HEK293 (cell line): ENCODE measurements around the gene PLCB3.

Experiments used
- CTCF ChIA-PET: fragments of 350-600 bp; formaldehyde crosslinking; extraction: SDS; loops from one replicate; lab custom pipeline; 2021; ENCODE audit warnings: antibody characterized with exemption; lab: Yijun Ruan, JAX
- POLR2A ChIA-PET: fragments of 300-600 bp; formaldehyde crosslinking; extraction: SDS; loops from one replicate; lab custom pipeline; 2020; ENCODE audit warnings: antibody characterized with exemption, inconsistent platforms; lab: Yijun Ruan, JAX
- H3K27ac ChIP-seq: fragments of 200-500 bp; sonication (Bioruptor generic); 2 replicates; pipeline ENCODE4 v1.5.1; 2014; ENCODE audit warnings: low read depth, low read length, control low read depth, inconsistent platforms; ENCODE audit errors: extremely low read depth
- H3K36me3 ChIP-seq, 2 experiments: fragments of 200-500 bp in 1 of 2; sonication (Bioruptor generic) in 1 of 2; 1 replicate in 1 of 2; 2 replicates in 1 of 2; pipeline ENCODE4 v1.5.1; 2014 to 2017; ENCODE audit warnings: inconsistent platforms in 2 of 2, low read length in 2 of 2; ENCODE audit not compliant: control insufficient read depth in 2 of 2, insufficient read depth in 1 of 2
- H3K4me1 ChIP-seq: fragments of 200-500 bp; sonication (Bioruptor generic); 2 replicates; pipeline ENCODE4 v1.5.1; 2014; ENCODE audit warnings: mild to moderate bottlenecking, low read length, inconsistent platforms; ENCODE audit not compliant: control insufficient read depth, insufficient read depth
- H3K4me3 ChIP-seq: 2 replicates; pipeline ENCODE4 v1.5.1; 2011; ENCODE audit warnings: low read depth, mild to moderate bottlenecking, control low read depth, low read length, moderate library complexity
- H3K9me3 ChIP-seq: fragments of 200-500 bp; sonication (Bioruptor generic); 2 replicates; pipeline ENCODE4 v1.5.1; 2014; ENCODE audit warnings: low read depth, low read length, inconsistent platforms; ENCODE audit not compliant: control insufficient read depth, insufficient read depth
- BCL11B ChIP-seq: fragments of 450-650 bp; formaldehyde crosslinking; IDR thresholded peaks from 2 replicates; pipeline ENCODE4 v1.5.1; 2016; ENCODE audit warnings: low read depth, missing biosample characterization, missing genetic modification characterization
- EGR2 ChIP-seq: fragments of 450-650 bp; formaldehyde crosslinking; IDR thresholded peaks from 2 replicates; pipeline ENCODE4 v1.5.1; 2016; ENCODE audit warnings: low read depth, missing biosample characterization, missing genetic modification characterization
- HOXD13 ChIP-seq: sonication (generic); formaldehyde crosslinking; IDR thresholded peaks from 2 replicates; pipeline ENCODE4 v1.8.0; 2022; ENCODE audit warnings: missing genetic modification reagents, borderline replicate concordance
- KLF1 ChIP-seq: fragments of 450-650 bp; formaldehyde crosslinking; IDR thresholded peaks from 2 replicates; pipeline ENCODE4 v1.5.1; 2016; ENCODE audit warnings: missing biosample characterization, missing genetic modification characterization
- MYNN ChIP-seq: fragments of 450-650 bp; formaldehyde crosslinking; IDR thresholded peaks from 2 replicates; pipeline ENCODE4 v1.5.1; 2016; ENCODE audit warnings: missing biosample characterization, missing genetic modification characterization, borderline replicate concordance
- SETDB1 ChIP-seq: IDR thresholded peaks from one replicate; pipeline ENCODE4 v1.6.1; 2017; ENCODE audit warnings: mild to moderate bottlenecking, low read length, moderate library complexity, mixed read lengths; ENCODE audit not compliant: insufficient read length
- ZBTB8A ChIP-seq: fragments of 450-650 bp; formaldehyde crosslinking; IDR thresholded peaks from 2 replicates; pipeline ENCODE4 v1.5.1; 2016; ENCODE audit warnings: missing biosample characterization, missing genetic modification characterization
- ZFHX2 ChIP-seq: fragments of 450-650 bp; formaldehyde crosslinking; conservative IDR thresholded peaks from 2 replicates; pipeline ENCODE4 v1.5.1; 2016; ENCODE audit warnings: missing biosample characterization, missing genetic modification characterization
- ZFP69B ChIP-seq: fragments of 450-650 bp; formaldehyde crosslinking; IDR thresholded peaks from 2 replicates; pipeline ENCODE4 v1.5.1; 2016; ENCODE audit warnings: missing biosample characterization, missing genetic modification characterization
- ZNF112 ChIP-seq: fragments of 450-650 bp; formaldehyde crosslinking; IDR thresholded peaks from 2 replicates; pipeline ENCODE4 v1.5.0; 2017; ENCODE audit warnings: missing biosample characterization, missing genetic modification characterization
- ZNF138 ChIP-seq: fragments of 450-650 bp; formaldehyde crosslinking; IDR thresholded peaks from 2 replicates; pipeline ENCODE4 v1.5.1; 2016; ENCODE audit warnings: missing biosample characterization, missing genetic modification characterization, borderline replicate concordance
- ZNF202 ChIP-seq: fragments of 450-650 bp; formaldehyde crosslinking; IDR thresholded peaks from 2 replicates; pipeline ENCODE4 v1.5.1; 2016; ENCODE audit warnings: missing biosample characterization, missing genetic modification characterization, borderline replicate concordance
- ZNF292 ChIP-seq: fragments of 450-650 bp; formaldehyde crosslinking; IDR thresholded peaks from 2 replicates; pipeline ENCODE4 v1.5.1; 2016; ENCODE audit warnings: low read depth, missing biosample characterization, missing genetic modification characterization, borderline replicate concordance
- ZNF37A ChIP-seq: fragments of 450-650 bp; IDR thresholded peaks from 2 replicates; pipeline ENCODE4 v1.5.1; 2018; ENCODE audit warnings: missing biosample characterization, missing genetic modification characterization
- ZNF510 ChIP-seq: fragments of 450-650 bp; formaldehyde crosslinking; IDR thresholded peaks from 2 replicates; pipeline ENCODE4 v1.5.1; 2018; ENCODE audit warnings: mild to moderate bottlenecking, missing genetic modification characterization, missing biosample characterization; ENCODE audit not compliant: insufficient replicate concordance
- ZNF529 ChIP-seq: fragments of 450-650 bp; formaldehyde crosslinking; IDR thresholded peaks from 2 replicates; pipeline ENCODE4 v1.5.1; 2017; ENCODE audit warnings: missing genetic modification characterization, missing biosample characterization; ENCODE audit not compliant: insufficient replicate concordance
- ZNF623 ChIP-seq: fragments of 450-650 bp; formaldehyde crosslinking; IDR thresholded peaks from 2 replicates; pipeline ENCODE4 v1.5.1; 2016; ENCODE audit warnings: missing biosample characterization, missing genetic modification characterization
- ZNF626 ChIP-seq: fragments of 450-650 bp; sonication (Bioruptor Pico); formaldehyde crosslinking; IDR thresholded peaks from 2 replicates; pipeline ENCODE4 v1.5.1; 2018; ENCODE audit warnings: missing biosample characterization, missing genetic modification characterization, inconsistent platforms
- ZNF658 ChIP-seq: fragments of 450-650 bp; formaldehyde crosslinking; IDR thresholded peaks from 2 replicates; pipeline ENCODE4; 2016; ENCODE audit warnings: missing biosample characterization, missing genetic modification characterization
- ZNF670 ChIP-seq: fragments of 450-650 bp; formaldehyde crosslinking; IDR thresholded peaks from 2 replicates; pipeline ENCODE4 v1.5.1; 2016; ENCODE audit warnings: missing biosample characterization, missing genetic modification characterization, low read depth
- TF ChIP-seq, protein P1 (sequence below): fragments of 450-650 bp; formaldehyde crosslinking; IDR thresholded peaks from 2 replicates; pipeline ENCODE4 v1.5.1; 2016; ENCODE audit warnings: missing biosample characterization, missing genetic modification characterization
- TF ChIP-seq, protein P2 (sequence below): fragments of 450-650 bp; formaldehyde crosslinking; IDR thresholded peaks from 2 replicates; pipeline ENCODE4 v1.5.1; 2017; ENCODE audit warnings: missing biosample characterization, missing genetic modification characterization
- TF ChIP-seq, protein P3 (sequence below): fragments of 450-650 bp; formaldehyde crosslinking; IDR thresholded peaks from 2 replicates; pipeline ENCODE4 v1.5.1; 2016; ENCODE audit warnings: missing biosample characterization, missing genetic modification characterization
- TF ChIP-seq, protein P4 (sequence below): sonication (generic); formaldehyde crosslinking; IDR thresholded peaks from 2 replicates; pipeline ENCODE4 v1.8.1; 2022; ENCODE audit warnings: mild to moderate bottlenecking, moderate library complexity, missing genetic modification reagents

Gene PLCB3

DNA sequence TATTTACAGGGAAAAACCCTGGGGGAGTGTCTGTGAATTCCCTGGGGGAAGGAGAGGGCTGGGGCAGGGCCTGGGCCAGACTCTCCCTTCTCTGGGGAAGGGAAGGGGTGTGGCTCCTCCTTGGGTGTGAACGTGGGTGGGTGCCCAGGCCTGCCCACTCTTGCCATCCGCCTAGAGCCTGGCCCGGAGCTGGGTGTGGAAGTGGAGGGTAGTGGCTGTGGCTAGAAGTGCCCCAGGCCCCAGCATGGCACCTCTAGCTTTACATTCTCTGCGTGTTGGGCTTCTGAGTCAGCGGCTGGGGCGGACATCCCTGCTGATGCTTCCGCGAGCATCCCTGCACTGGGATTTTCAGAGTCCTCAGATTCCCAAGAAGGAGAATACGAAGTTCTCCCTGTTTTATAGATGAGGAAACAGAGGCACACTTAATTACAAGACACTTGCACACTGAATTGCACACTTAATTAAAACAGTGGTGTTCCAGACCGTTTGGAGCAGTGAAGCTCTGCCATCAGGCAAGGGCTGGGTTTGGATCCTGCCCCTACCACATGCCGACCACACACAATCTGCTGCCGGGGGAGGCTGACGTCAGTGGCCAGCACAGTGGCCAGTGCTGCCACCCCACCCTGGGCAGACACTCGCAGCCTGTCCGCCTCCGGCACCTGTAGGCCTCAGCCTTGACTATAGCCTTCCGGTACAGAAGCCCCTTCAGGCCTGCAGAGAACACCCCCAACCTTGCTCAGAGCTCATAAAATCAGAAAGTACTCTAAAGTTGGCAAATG is 25.5 kb downstream of the PLCB3 start:
- Histone ChIP-seq H3K9me3 (no peaks in the 10 kb centered on the region), H3K4me3 (no peak overlapping the region), H3K27ac (no peak overlapping the region), H3K4me1 (no peaks in the 10 kb centered on the region), H3K36me3 (peaks cover 0 to 54% of the 10 kb centered on the region in 2 experiments; a peak in 2 of 3 replicates)
- CTCF ChIA-PET = interaction anchor here (0.6 to 1.8 kb wide), 9 partner anchors 20 to 191 kb away, joined by 3 to 9 read pairs (median 3); partner anchors contain the start of gene PLCB3
- POLR2A ChIA-PET = no interaction called here
- TF ChIP-seq ZNF138 (tag by site-specific recombination) (no peak), ZNF658 (no peak), BCL11B (tag by site-specific recombination) (no peak), ZNF626 (tag by site-specific recombination) (no peak), EGR2 (tag by site-specific recombination) (0 out of 2 replicates have a peak, but pooled peaks have one; percentile 43), ZNF670 (no peak), ZFHX2 (tag by site-specific recombination) (peak; percentile 61), ZFP69B (tag by site-specific recombination) (no peak), ZNF37A (tag by site-specific recombination) (no peak), ZNF112 (tag by site-specific recombination) (no peak), HOXD13 (CRISPR knock-in tag) (no peak), SETDB1 (no peak), MYNN (no peak), ZNF202 (tag by site-specific recombination) (no peak), KLF1 (tag by site-specific recombination) (peak; percentile 97), ZBTB8A (tag by site-specific recombination) (no peak), ZNF623 (tag by site-specific recombination) (no peak), ZNF292 (tag by site-specific recombination) (no peak), ZNF510 (tag by site-specific recombination) (no peak), ZNF529 (tag by site-specific recombination) (no peak)
- TF ChIP-seq, protein P1, sequence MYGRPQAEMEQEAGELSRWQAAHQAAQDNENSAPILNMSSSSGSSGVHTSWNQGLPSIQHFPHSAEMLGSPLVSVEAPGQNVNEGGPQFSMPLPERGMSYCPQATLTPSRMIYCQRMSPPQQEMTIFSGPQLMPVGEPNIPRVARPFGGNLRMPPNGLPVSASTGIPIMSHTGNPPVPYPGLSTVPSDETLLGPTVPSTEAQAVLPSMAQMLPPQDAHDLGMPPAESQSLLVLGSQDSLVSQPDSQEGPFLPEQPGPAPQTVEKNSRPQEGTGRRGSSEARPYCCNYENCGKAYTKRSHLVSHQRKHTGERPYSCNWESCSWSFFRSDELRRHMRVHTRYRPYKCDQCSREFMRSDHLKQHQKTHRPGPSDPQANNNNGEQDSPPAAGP (tag by site-specific recombination) = 0 out of 2 replicates have a peak, but pooled peaks have one; percentile 30
- TF ChIP-seq, protein P2, sequence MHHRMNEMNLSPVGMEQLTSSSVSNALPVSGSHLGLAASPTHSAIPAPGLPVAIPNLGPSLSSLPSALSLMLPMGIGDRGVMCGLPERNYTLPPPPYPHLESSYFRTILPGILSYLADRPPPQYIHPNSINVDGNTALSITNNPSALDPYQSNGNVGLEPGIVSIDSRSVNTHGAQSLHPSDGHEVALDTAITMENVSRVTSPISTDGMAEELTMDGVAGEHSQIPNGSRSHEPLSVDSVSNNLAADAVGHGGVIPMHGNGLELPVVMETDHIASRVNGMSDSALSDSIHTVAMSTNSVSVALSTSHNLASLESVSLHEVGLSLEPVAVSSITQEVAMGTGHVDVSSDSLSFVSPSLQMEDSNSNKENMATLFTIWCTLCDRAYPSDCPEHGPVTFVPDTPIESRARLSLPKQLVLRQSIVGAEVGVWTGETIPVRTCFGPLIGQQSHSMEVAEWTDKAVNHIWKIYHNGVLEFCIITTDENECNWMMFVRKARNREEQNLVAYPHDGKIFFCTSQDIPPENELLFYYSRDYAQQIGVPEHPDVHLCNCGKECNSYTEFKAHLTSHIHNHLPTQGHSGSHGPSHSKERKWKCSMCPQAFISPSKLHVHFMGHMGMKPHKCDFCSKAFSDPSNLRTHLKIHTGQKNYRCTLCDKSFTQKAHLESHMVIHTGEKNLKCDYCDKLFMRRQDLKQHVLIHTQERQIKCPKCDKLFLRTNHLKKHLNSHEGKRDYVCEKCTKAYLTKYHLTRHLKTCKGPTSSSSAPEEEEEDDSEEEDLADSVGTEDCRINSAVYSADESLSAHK (tag by site-specific recombination) = no peak
- TF ChIP-seq, protein P3, sequence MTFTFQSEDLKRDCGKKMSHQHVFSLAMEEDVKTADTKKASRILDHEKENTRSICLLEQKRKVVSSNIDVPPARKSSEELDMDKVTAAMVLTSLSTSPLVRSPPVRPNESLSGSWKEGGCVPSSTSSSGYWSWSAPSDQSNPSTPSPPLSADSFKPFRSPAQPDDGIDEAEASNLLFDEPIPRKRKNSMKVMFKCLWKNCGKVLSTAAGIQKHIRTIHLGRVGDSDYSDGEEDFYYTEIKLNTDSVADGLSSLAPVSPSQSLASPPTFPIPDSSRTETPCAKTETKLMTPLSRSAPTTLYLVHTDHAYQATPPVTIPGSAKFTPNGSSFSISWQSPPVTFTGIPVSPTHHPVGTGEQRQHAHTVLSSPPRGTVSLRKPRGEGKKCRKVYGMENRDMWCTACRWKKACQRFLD = no peak
- TF ChIP-seq, protein P4, sequence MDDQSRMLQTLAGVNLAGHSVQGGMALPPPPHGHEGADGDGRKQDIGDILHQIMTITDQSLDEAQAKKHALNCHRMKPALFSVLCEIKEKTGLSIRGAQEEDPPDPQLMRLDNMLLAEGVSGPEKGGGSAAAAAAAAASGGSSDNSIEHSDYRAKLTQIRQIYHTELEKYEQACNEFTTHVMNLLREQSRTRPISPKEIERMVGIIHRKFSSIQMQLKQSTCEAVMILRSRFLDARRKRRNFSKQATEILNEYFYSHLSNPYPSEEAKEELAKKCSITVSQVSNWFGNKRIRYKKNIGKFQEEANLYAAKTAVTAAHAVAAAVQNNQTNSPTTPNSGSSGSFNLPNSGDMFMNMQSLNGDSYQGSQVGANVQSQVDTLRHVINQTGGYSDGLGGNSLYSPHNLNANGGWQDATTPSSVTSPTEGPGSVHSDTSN (CRISPR knock-in tag) = no peak
